Omental fat pad (tissue), 4 donors: ENCODE measurements around the gene GH1. TPM values are rescaled to one million over a fixed set of nuclear protein-coding genes. Genes with fewer than 3 reads are reported as not detected.
A peak's percentile ranks its signal among the peaks of the same experiment; 100 is the strongest.

Experiments used
- ATAC-seq: fragments of 150-250 bp; one replicate; pipeline ENCODE4 v1.9.1; 2016; ENCODE audit warnings: mild to moderate bottlenecking, moderate library complexity; ENCODE audit not compliant: low FRiP score
- DNase-seq: peaks from one replicate; pipeline ENCODE4 v3.0.0-alpha.2; 2019; ENCODE audit warnings: low spot score
- CTCF ChIP-seq, 3 donors: fragments of 450-650 bp; IDR thresholded peaks; one replicate each; pipeline ENCODE4 v1.5.1; 2016 to 2017; ENCODE audit warnings: antibody characterized with exemption in 3 of 3, mild to moderate bottlenecking in 3 of 3, moderate library complexity in 2 of 3
- total RNA-seq, 4 donors: library from RNA; depleted of rRNA; stranded (reverse); fragments of >200 nt; gene quantifications; one replicate each; pipeline ENCODE4 v1.1.0, GENCODE V29; 2016

GH1 gene
- total RNA-seq, 4 donors from 2014 or later, result not detected

GRCh38 chr17:63930951-63931575 lies 12.4 kb upstream of the GH1 start:
- ATAC-seq (peak; percentile 42), DNase-seq (no peak)

GRCh38 chr17:63929860-63930766 lies 11.5 kb upstream of the GH1 start:
- no peak for TF ChIP-seq CTCF (IDR thresholded peaks at IDR 0.05)
- DNase-seq (no peak), ATAC-seq (no peak)

More at GRCh38 chr17:63930951-63931575, 12.4 kb upstream of the GH1 start:
- TF ChIP-seq CTCF (IDR thresholded peaks at IDR 0.05), result no peak

GRCh38 chr17:63928966-63929695 lies 10.5 kb upstream of the GH1 start:
- no peak for TF ChIP-seq CTCF (IDR thresholded peaks at IDR 0.05)
- no peak for ATAC-seq

GRCh38 chr17:63928172-63928666 lies 9.6 kb upstream of the GH1 start:
- DNase-seq (no peak), ATAC-seq (no peak)
- TF ChIP-seq CTCF (IDR thresholded peaks at IDR 0.05), result no peak

More at GRCh38 chr17:63928966-63929695, 10.5 kb upstream of the GH1 start:
- no peak for DNase-seq

- ATAC-seq (no peak), DNase-seq (no peak)
- no peak for TF ChIP-seq CTCF (IDR thresholded peaks at IDR 0.05)
These were observed 9.0 kb upstream of the GH1 start for GRCh38 chr17:63927464-63928171.

- no peak for ATAC-seq
- no peak for DNase-seq
- no peak for TF ChIP-seq CTCF (IDR thresholded peaks at IDR 0.05)
These were observed 7.5 kb upstream of the GH1 start for GRCh38 chr17:63926164-63926563.
